ENCODE measurements around the gene PPP2R5C. TPM values are rescaled to one million over a fixed set of nuclear protein-coding genes. Genes with fewer than 3 reads are reported as not detected.

The PPP2R5C gene
- total RNA-seq, 1 donor: 114 TPM

GRCh38 chr14:101872346-101872745 lies 110.8 kb downstream of the PPP2R5C start:
- H3K4me3 ChIP-seq (ENCODE audit: low read depth, low read length): no peak overlapping the region
- DNase-seq (ENCODE audit: low read depth): no peak
- TF ChIP-seq CTCF (IDR thresholded peaks at IDR 0.05; ENCODE audit: insufficient read depth, low read depth, low read length): no peak

GRCh38 chr14:101873076-101873825 lies 111.7 kb downstream of the PPP2R5C start:
- H3K4me3 ChIP-seq (ENCODE audit: low read depth, low read length): no peak overlapping the region
- no peak for TF ChIP-seq CTCF (IDR thresholded peaks at IDR 0.05; ENCODE audit: insufficient read depth, low read depth, low read length)

GRCh38 chr14:101873991-101874390 lies 112.5 kb downstream of the PPP2R5C start:
- H3K4me3 ChIP-seq (ENCODE audit: low read depth, low read length): no peak overlapping the region
- no peak for TF ChIP-seq CTCF (IDR thresholded peaks at IDR 0.05; ENCODE audit: insufficient read depth, low read depth, low read length)
- DNase-seq (ENCODE audit: low read depth): no peak

More at GRCh38 chr14:101873076-101873825, 111.7 kb downstream of the PPP2R5C start:
- peak; percentile 18 for DNase-seq (ENCODE audit: low read depth)

- TF ChIP-seq CTCF (IDR thresholded peaks at IDR 0.05; ENCODE audit: insufficient read depth, low read depth, low read length): no peak
- DNase-seq (ENCODE audit: low read depth): no peak
- no peak overlapping the region for H3K4me3 ChIP-seq (ENCODE audit: low read depth, low read length)
Measured at GRCh38 chr14:101875041-101875726, 113.7 kb downstream of the PPP2R5C start.

- no peak for TF ChIP-seq CTCF (IDR thresholded peaks at IDR 0.05; ENCODE audit: insufficient read depth, low read depth, low read length)
- DNase-seq (ENCODE audit: low read depth): peak; percentile 33
- no peak overlapping the region for H3K4me3 ChIP-seq (ENCODE audit: low read depth, low read length)
Measured at GRCh38 chr14:101875727-101876554, 114.4 kb downstream of the PPP2R5C start.

GRCh38 chr14:101876555-101876938 lies 115.0 kb downstream of the PPP2R5C start:
- no peak overlapping the region for H3K4me3 ChIP-seq (ENCODE audit: low read depth, low read length)
- TF ChIP-seq CTCF (IDR thresholded peaks at IDR 0.05; ENCODE audit: insufficient read depth, low read depth, low read length): no peak
- peak; percentile 95 for DNase-seq (ENCODE audit: low read depth)
